ENCODE data around the gene NFIA.

The NFIA gene

DNA sequence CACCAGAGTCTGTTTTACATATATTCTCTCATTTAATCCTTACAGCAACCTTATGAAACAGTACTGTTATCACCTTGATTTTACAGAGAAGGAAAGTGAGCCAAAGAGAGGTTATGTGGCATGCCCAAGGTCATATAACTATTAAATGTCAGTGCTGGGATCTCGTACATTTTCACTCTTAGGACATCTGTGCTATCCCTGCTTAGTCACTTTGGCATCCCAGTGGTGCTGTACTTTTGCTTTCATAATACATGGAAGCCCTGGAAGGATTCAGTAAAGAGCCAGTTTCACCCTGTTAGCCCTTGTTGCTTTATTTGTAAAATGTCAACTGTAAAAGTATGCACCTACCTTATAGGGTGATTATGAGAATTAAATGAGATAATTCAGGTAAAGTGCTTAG, 104.4 kb downstream of the NFIA start:
- no peak for TF ChIP-seq ZNF274 (IDR thresholded peaks at IDR 0.05; ENCODE audit: low read depth, low read length)
- H3K4me3 ChIP-seq (ENCODE audit: low read length) = no peak overlapping the region

DNA sequence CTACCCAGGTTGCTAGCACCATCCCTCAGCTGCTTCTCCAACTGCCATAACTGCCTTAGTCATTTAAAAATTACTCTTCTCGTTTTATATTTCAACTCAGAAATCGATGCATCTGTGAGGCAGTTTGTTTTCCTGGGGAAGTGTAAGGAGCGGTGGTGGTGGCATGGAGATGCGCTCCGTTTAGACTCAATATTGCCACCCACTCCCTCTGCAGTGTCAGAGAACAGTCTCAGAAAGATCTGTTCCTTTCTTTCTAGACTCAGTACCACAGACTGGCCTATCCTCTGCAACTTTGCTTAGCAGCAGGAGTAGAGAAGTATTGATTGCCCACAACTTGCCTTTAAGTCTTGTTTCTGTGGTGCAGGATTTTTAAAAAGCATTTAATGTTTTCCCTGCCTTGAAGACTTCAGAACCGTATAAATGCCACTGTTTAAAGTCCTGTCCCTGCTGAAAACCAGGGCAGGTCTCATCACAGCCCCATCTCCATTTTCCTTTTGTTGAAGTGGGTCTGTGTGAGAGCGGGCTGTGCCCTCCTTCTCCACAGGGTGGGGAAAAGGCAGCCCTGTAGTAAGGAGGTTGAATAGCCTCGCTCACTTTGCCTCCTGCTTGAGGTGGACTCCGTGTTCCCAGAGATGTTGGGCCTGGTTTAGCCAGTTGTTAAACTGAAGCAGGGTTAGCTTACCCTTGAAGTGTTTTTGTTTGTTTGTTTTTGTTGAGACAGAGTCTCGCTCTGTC, 105.2 kb downstream of the NFIA start:
- TF ChIP-seq ZNF274 (IDR thresholded peaks at IDR 0.05; ENCODE audit: low read depth, low read length) = no peak
- no peak overlapping the region for H3K4me3 ChIP-seq (ENCODE audit: low read length)

DNA sequence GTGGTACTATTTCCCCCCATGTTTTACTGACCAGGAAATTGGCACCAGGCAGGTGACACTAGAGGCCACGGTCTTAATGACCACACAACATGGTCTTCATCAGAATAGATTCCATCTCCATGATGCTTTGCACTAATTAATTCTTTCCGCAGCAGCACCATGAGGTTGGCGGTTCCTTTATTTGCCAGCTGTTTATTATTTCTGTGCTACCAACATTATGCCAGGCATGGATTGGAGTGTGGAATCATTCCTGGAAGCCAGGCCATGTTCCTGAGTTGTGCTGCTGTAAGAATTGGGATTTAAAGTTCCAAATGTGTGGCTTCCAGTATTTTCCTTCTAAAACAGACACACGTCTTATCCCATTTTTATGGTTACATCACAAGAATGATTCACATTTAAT, 107.8 kb downstream of the NFIA start:
- H3K4me3 ChIP-seq (ENCODE audit: low read length) = no peak overlapping the region
- TF ChIP-seq ZNF274 (IDR thresholded peaks at IDR 0.05; ENCODE audit: low read depth, low read length) = no peak

DNA sequence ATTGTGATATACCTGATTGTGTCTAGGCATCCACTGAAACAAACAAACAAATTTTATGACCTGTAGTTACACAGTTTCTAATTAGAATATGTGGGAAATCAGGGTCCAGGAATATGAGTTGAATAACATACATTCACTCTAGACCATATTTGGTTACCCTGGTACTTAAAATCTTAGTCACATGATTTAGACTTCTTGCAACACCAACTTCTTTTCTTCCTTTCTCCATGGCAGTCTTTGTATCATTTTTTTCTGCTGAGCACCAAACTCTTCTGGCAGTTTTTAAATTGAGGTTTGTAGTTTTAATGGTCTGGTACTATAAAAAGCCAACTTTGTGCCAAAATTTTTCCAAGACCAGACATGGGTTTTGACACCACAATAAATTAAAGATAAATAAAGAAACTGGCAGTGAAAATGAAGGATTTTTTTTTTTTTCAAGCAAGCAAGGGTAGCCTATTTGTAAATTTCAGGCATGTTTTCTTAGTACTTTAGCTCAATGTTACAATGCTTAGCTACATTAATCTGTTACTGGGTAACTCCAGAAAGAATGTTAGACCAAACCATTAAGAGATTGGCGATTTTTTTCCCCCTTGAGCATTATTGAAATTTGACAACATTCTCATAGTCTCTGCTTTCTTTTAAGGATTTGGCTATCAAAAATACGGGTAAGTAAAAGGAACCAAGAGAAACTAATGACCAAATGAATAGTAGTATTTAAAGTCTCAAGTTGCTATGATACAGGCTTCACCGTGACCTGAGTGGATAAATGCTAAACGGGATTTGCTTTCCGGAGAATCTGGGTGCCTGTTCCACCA, 108.5 kb downstream of the NFIA start:
- H3K4me3 ChIP-seq (ENCODE audit: low read length) = no peak overlapping the region

DNA sequence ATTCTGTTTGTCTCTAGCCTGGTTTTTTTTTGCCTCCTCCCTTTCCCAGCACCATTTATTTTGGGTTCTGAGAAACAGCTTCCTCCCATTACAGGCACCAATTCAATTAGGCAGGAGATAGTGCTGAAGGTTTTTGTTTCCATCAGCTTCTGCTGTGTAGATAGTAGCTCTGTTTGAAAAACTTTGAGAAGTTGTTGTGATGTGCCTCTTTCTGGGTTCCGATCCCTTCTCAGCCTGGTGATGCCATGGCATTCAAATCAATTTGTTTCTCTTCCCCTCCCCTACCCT, 109.0 kb downstream of the NFIA start:
- no peak overlapping the region for H3K4me3 ChIP-seq (ENCODE audit: low read length)
- no peak for TF ChIP-seq ZNF274 (IDR thresholded peaks at IDR 0.05; ENCODE audit: low read depth, low read length)

More for the DNA sequence above, 108.5 kb downstream of the NFIA start:
- no peak for TF ChIP-seq ZNF274 (IDR thresholded peaks at IDR 0.05; ENCODE audit: low read depth, low read length)

DNA sequence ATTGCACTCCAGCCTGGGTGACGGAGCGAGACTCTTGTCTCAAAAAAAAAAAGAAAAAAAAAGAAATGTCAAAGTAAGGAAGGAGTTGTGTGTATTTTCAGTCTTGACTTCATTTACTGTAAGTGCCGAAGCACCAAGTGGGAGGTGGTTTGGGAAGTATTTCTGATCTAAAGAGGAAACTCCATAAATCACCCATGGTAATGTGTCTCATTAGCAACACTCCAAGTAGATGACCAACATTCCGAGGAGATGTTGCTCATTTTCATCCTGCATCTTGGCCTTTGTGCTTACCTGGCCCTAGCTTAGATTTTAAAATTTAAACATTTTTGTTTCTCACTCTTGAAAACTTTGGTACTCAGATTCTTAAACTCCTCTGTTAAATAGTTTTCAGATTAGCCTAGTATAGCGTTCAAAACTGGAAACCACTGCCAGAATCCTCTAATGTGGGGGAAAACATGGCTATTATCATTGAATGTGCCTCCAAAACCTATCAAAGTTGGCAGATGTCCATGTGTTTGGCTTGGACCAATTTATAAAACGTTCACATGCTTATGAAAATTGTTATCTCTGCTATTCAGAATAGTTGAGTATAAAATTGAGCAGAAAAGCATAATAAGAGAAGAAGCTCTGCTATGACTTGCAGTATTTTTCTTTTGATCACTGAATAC, 110.4 kb downstream of the NFIA start:
- H3K4me3 ChIP-seq (ENCODE audit: low read length) = no peak overlapping the region

DNA sequence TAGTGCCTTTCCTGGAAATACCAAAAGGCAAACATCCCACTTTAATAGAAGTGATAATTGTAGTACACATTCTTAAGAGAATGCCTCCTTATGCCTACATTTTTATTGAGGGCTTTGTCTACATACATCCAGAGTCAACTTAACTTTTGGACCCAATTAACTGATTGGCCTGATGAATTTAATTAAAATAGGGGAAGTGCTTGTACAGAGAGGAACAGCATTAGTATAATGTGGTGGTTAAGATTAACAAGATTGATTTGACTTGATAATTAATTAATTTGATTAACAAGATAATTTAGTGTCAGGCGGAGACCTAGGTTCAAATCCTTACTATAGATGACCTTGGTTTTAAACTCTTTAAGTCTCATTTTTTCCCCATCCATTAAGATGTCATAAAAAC, 111.4 kb downstream of the NFIA start:
- H3K4me3 ChIP-seq (ENCODE audit: low read length) = no peak overlapping the region
- TF ChIP-seq ZNF274 (IDR thresholded peaks at IDR 0.05; ENCODE audit: low read depth, low read length) = no peak

More for the DNA sequence above, 110.4 kb downstream of the NFIA start:
- TF ChIP-seq ZNF274 (IDR thresholded peaks at IDR 0.05; ENCODE audit: low read depth, low read length) = no peak

DNA sequence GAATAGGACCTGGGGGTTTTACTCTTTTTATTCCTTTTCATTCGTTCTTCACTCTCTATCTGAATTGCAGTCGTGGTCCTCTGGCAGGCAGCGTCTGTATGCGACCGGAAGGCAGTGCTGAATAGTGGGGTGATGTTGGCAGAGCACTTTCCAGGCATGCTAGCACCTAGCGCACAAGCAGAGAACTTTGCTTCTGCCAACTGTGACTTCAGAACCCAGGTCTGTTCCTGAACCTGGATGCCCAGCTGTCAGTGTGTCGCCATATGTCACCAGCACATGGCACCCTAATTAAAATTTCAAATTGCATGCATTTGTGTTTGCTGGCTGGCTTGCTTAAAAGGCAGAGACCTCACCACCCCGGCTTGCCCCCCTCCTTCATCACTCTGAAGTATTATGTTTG, 116.2 kb downstream of the NFIA start:
- no peak for TF ChIP-seq ZNF274 (IDR thresholded peaks at IDR 0.05; ENCODE audit: low read depth, low read length)
- no peak overlapping the region for H3K4me3 ChIP-seq (ENCODE audit: low read length)

DNA sequence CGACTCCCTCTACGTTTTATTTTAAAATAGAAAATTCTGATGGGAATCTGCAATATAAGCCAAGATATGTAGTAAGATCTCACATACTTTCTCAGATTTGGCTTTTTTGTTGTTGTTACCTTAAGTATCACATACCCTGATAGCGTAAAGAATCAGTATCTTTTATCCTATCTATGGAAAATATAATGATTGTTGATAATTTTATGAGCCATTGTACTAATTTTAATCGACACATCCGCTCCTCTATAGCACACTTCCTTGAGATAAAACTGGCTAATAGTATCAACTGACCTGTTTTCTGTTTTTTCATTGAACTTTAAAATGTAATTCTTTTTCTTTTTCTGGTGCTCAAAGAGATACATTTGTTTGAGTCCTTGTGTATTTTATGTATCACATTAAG, 118.7 kb downstream of the NFIA start:
- no peak overlapping the region for H3K4me3 ChIP-seq (ENCODE audit: low read length)
- TF ChIP-seq ZNF274 (IDR thresholded peaks at IDR 0.05; ENCODE audit: low read depth, low read length) = no peak

DNA sequence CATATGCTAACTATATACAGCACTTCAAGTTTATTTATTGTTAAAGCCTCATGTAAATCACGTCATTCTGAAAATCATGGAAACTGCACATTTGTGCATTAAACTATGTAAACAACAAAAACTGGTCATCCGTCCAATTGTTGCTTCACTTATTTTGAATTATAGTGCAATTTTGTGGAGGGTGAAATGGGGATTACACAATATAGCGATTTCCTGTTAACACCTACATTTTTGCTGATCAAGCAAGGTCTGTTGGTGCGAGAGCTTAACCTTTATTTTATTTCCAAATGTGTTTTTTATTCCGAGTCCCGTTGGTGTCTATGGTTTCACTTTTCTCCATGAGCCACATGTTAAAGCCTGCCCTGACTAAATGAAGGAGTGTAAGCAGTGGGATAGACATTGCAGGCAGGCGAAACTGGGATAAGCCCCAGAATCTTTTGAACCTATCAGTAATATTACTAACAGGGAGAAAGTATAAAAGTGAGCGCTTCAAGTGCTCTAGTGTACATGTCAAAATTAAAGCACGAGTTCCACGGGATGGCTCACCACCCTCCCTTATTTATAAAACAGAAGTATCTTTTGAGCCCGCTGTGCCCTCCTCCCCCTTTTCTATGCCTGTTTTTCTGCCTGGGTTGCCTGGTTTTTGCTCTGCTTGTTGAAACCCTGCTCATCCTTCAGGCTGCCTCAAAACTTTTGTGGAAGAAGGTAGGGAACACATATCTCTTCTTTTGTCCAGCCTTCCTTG, 120.7 kb downstream of the NFIA start:
- no peak overlapping the region for H3K4me3 ChIP-seq (ENCODE audit: low read length)
- no peak for TF ChIP-seq ZNF274 (IDR thresholded peaks at IDR 0.05; ENCODE audit: low read depth, low read length)

DNA sequence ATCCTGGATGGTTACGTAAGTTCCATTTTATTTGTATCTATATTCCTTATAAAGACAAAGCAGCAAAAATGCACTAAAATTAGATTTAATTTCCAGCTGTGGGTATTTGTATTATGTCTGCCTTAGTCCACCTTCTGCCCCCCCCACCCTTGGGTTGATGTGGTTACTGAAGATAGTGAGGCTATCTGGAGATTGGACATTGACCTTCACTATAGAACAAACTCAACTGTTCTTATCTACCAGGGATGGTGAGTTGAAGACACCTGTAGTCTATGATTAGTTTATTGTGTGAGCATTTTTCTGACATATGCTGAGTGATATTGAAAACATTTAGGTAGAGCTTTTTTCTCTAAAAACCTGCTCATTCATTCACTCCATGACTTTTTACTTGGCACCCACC, 122.2 kb downstream of the NFIA start:
- no peak for TF ChIP-seq ZNF274 (IDR thresholded peaks at IDR 0.05; ENCODE audit: low read depth, low read length)
- no peak overlapping the region for H3K4me3 ChIP-seq (ENCODE audit: low read length)

DNA sequence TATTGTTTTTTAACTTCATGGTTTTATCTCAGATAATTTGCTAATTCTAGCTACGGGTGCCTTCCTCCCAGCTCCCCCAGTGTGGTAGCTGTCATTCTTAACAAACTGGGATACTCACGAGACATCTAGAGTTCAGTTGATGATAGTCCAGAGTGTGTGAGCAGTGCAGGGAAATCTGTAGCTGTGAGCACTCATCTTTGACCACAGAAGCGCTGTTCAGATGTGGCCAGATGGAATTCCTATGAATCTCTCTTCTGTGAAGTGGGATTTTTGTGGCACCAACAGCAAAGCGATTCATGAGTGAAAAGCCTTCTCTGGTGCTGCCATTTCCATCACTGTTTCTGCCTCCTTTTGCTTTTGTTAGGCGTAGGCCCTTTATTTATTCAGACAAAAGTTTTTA, 125.1 kb downstream of the NFIA start:
- no peak for TF ChIP-seq ZNF274 (IDR thresholded peaks at IDR 0.05; ENCODE audit: low read depth, low read length)
- H3K4me3 ChIP-seq (ENCODE audit: low read length) = no peak overlapping the region

DNA sequence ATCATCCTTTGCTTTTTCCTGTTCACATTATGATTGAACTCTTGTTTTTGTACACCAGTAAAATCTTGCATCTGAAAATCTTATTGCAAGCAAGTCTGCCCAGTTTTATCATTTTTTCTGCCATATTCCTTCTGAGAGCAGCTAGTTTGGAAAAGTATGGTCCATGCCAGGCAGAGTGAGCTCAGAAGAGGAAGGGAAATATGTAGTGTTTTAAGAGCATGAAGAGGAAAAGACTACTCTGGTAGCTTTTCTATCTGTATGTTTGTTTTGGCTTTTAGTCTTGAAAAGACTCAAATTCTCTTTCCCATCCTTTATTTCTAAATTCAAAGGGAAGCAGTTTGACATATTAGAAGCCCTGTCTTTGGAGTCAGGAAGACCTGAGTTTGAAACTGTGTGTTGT, 125.8 kb downstream of the NFIA start:
- H3K4me3 ChIP-seq (ENCODE audit: low read length) = no peak overlapping the region
- no peak for TF ChIP-seq ZNF274 (IDR thresholded peaks at IDR 0.05; ENCODE audit: low read depth, low read length)

DNA sequence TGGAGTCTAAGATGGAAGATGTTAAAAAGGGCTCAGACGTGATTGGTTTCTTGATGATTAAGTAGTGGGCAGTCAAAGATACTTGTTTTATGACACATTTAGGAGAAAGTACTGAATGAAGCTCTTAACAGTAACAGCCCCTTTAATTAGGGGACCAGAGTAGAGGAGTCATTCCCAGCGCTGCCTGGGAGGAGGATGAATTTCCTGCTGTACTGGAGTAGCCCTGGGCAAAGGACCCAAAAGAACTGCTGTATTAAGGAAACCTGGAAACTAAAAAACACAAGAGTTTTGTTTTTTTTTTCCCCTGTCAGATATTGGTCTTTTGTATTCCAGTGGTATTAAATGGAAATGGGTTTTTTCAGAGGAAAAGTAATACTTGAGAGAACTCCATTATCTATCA, 126.5 kb downstream of the NFIA start:
- H3K4me3 ChIP-seq (ENCODE audit: low read length) = no peak overlapping the region
- no peak for TF ChIP-seq ZNF274 (IDR thresholded peaks at IDR 0.05; ENCODE audit: low read depth, low read length)
